HG03064 (cell line): ENCODE measurements around the gene TMEM63A.
"Not testable (repeated sequence)": the region's sequence is repeated elsewhere in the genome, so short reads cannot be mapped to it uniquely, and the experiment has no call there.

Source experiments
- ATAC-seq: cut with Tn5 transposase; IDR thresholded peaks from one replicate; pipeline ENCODE4 v1.9.1; 2021; ENCODE audit warnings: low read depth; ENCODE audit not compliant: unreplicated experiment

Gene TMEM63A

GRCh38 chr1:225909477-225909876 is 27.3 kb upstream of the TMEM63A start:
- ATAC-seq, result no peak

GRCh38 chr1:225908773-225909172 is 26.6 kb upstream of the TMEM63A start:
- ATAC-seq, result no peak

- no peak for ATAC-seq
These were observed 25.9 kb upstream of the TMEM63A start for GRCh38 chr1:225908013-225908640.

GRCh38 chr1:225907341-225907740 is 25.2 kb upstream of the TMEM63A start:
- no peak for ATAC-seq

- ATAC-seq, result no peak
These were observed 24.3 kb upstream of the TMEM63A start for GRCh38 chr1:225906467-225906866.

- ATAC-seq, result no peak
These were observed 21.4 kb upstream of the TMEM63A start for GRCh38 chr1:225903623-225904022.

- no peak for ATAC-seq
These were observed 17.1 kb upstream of the TMEM63A start for GRCh38 chr1:225899044-225899925.

GRCh38 chr1:225897595-225898514 is 15.7 kb upstream of the TMEM63A start:
- no peak for ATAC-seq

GRCh38 chr1:225896937-225897549 is 14.9 kb upstream of the TMEM63A start:
- peak; percentile 100 for ATAC-seq

- no peak for ATAC-seq
These were observed 14.3 kb upstream of the TMEM63A start for GRCh38 chr1:225896494-225896893.

- no peak for ATAC-seq
These were observed 10.1 kb upstream of the TMEM63A start for GRCh38 chr1:225892307-225892706.

- no peak for ATAC-seq
These were observed 9.2 kb upstream of the TMEM63A start for GRCh38 chr1:225891229-225891972.

- no peak for ATAC-seq
These were observed 8.4 kb upstream of the TMEM63A start for GRCh38 chr1:225890346-225891228.

- ATAC-seq, result no peak
These were observed 7.6 kb upstream of the TMEM63A start for GRCh38 chr1:225889743-225890142.

- ATAC-seq, result no peak
These were observed 6.9 kb upstream of the TMEM63A start, which contains the start of gene LEFTY1 for GRCh38 chr1:225888898-225889601. TSS of gene LEFTY1 (minus strand) at chr1:225889146. CDS start at chr1:225889066, 80 bp downstream.

- ATAC-seq, result no peak
These were observed 6.2 kb upstream of the TMEM63A start for GRCh38 chr1:225888289-225888897.

GRCh38 chr1:225887554-225888288 is 5.5 kb upstream of the TMEM63A start:
- ATAC-seq, result not testable (repeated sequence)
